GM12864 (cell line): ENCODE measurements around the gene FBH1.

ENCODE experiments used
- DNase-seq: peaks from one replicate; pipeline ENCODE4 v3.0.0-alpha.2; 2011; ENCODE audit warnings: low read depth
- H3K4me3 ChIP-seq: 2 replicates; pipeline ENCODE4 v1.5.1; 2011; ENCODE audit warnings: mild to moderate bottlenecking, low read depth, low read length, control low read depth
- TF ChIP-seq, protein P1 (sequence below): IDR thresholded peaks from 2 replicates; pipeline ENCODE4 v1.5.1; 2011; ENCODE audit warnings: low read depth, mild to moderate bottlenecking, moderate library complexity, low read length, control low read depth, inconsistent platforms; ENCODE audit errors: missing control alignments

FBH1 gene

DNA sequence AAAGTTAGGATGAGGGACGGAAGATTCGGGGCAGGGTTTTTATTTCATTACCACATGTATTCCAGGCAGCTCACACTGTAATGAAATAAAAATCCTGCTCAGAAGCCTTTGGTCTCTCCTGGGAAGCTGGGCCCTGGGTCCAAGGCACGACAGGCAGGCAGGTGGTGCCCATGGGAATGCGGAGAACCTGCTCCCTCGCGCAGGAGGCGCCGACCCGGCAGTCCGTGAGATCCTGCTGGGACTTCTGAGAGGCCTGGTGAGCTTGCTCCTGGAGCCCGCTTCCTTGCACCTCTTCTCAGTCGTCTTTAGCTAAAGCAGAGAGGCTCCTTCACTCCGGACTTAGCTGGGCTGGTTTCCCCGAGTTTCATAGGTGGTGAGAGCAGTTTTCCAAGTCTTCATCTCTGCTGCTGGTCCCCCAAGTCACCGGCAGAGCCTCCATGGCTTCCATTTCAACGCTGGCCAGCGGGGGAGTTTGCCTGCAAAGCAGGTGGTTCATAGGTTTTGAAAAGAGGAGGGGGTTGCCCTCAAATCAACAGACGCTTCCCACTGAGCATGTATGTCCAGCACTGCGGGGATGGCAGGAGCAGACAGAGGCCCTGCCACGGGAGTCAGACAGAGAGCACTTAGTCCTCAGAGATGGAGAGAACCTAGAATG lies 62.8 kb downstream of the FBH1 start:
- H3K4me3 ChIP-seq, result no peak overlapping the region
- no peak for DNase-seq
- TF ChIP-seq, protein P1, sequence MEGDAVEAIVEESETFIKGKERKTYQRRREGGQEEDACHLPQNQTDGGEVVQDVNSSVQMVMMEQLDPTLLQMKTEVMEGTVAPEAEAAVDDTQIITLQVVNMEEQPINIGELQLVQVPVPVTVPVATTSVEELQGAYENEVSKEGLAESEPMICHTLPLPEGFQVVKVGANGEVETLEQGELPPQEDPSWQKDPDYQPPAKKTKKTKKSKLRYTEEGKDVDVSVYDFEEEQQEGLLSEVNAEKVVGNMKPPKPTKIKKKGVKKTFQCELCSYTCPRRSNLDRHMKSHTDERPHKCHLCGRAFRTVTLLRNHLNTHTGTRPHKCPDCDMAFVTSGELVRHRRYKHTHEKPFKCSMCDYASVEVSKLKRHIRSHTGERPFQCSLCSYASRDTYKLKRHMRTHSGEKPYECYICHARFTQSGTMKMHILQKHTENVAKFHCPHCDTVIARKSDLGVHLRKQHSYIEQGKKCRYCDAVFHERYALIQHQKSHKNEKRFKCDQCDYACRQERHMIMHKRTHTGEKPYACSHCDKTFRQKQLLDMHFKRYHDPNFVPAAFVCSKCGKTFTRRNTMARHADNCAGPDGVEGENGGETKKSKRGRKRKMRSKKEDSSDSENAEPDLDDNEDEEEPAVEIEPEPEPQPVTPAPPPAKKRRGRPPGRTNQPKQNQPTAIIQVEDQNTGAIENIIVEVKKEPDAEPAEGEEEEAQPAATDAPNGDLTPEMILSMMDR, result no peak

DNA sequence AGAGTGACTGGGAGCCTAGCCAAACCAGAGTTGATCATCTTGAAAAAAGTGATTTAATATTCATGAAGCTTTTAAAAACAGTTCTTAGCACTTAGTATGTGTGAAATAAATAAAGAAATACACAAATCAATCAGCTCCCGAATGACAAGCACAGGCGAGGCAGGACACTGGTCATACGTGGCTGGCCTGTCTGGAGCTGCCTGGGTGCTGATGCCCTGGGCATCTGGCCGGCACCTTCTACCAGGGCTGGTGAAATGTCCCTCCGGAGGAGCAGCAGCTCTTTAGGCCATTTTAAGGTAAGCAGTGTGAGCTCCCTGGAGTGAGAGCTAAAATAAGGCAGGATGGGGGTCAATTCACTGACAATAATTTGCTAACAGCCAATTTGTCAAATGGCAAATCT lies 63.6 kb downstream of the FBH1 start:
- TF ChIP-seq, protein P1, result no peak
- no peak for DNase-seq

DNA sequence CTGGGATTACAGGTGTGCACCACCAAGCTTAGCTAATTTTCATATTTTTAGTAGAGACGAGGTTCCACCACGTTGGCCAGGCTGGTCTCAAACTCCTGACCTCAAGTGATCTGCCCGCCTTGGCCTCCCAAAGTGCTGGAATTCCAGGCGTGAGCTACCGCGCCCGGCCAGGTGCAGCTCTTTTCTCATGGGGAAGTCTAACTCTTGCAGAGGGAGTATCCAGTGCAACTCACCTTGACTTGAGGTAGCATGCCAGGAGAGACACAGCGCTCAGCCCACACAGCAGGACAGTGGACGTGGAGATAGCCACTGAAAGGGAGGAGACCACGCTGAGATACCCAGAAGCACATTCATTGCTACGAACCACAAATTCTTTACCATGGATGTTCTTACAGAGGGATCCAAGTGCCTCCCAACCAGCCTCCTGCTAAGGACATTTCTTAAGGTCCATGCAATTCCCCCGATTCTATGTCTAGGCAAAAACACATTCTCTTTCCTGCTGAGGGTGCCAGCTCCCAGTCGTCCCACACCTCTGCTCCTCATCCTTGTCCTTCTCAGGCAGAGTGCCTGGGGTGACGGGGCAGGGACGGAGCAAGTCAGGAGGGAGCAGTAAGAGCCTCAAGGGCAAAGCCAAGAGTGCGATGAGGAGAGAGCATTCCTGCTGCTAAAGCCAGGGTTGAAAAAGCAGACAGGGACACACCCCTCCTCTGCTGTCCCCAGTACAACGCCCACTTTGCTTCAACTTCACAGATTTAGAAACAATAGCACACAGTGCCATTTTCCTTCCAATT lies 66.3 kb downstream of the FBH1 start:
- H3K4me3 ChIP-seq, result no peak overlapping the region
- TF ChIP-seq, protein P1, result no peak
- DNase-seq, result no peak

More for the DNA sequence above, 63.6 kb downstream of the FBH1 start:
- no peak overlapping the region for H3K4me3 ChIP-seq

DNA sequence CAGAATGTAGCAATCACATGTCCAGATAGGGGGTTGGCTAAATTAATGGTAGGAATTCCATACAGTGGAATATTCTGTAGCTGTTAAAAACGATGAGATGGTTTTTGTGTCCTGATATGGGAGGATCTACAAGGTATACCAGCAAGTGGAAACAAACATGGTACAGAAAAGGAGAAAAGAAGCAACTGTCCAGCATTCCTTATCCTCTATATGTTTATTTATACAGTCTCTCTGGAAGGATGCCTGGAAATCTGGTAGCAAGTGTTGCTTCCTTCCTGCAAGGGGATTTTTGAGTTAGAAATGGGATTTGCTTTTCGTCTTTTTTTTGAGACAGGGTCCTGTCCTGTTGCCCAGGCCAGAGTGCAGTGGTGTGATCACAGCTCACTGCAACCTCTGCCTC lies 68.0 kb downstream of the FBH1 start:
- no peak overlapping the region for H3K4me3 ChIP-seq
- DNase-seq, result no peak
- TF ChIP-seq, protein P1, result no peak

DNA sequence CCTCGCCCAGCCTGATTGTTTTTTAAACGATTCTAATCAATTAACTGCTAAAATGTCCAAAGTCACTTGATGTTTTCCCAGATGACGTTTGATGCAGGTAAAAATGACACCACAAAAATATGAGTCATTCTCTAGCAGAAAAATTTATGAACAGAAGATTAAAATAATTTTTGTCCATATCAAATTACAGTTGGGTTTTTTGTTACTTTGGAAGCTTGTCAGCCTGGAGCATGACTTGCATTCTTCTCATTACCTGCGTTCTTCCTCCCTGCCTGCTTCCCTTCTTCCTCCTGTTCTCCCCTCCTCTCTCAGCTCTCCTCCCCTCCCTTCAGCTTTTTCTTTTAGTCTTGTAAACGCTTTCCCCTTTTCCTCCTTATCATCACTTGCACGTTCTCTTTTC lies 68.6 kb downstream of the FBH1 start:
- DNase-seq, result no peak
- TF ChIP-seq, protein P1, result no peak
- no peak overlapping the region for H3K4me3 ChIP-seq

DNA sequence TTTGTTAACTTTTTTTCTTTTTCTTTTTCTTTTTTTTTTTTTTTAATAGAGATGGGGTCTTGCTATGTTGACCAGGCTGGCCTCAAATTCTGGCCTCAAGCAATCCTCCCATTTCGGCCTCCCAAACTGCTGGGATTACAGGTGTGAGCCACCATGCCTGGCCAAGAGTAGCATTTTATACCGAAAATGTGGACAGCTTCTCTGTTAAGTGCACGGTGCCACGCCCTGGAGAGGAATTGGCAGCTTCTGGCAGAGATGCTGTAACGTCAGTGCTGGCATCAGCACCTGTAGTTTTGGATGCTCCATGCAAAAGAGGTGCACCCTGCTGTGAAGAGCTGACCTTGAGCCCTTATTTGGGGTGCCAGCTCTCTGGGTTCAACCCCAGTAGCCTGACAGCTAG lies 69.1 kb downstream of the FBH1 start:
- no peak overlapping the region for H3K4me3 ChIP-seq
- TF ChIP-seq, protein P1, result no peak
- no peak for DNase-seq

DNA sequence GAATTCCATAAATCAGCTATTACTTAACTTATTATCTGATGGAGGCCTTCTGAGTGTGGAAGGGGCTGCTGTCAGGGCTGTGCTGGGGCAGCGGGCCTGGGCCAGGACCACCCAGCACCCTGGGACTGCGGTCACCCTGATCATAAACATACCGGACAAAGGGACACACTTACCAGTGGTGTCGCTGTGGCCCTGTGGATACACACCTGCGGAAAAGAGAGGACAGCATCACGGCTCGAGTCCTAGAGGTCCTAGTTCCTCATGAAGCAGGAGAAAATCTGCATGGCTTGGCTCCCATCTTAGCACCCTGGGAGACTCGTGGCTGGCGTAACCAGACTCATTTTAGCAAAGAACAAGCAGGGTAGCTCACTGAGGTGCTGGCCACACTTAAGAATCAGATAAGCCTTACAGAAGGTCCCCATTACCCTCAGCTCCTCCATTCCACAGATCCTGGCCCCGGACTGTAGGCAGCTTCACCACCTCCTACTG lies 69.6 kb downstream of the FBH1 start:
- TF ChIP-seq, protein P1, result no peak
- H3K4me3 ChIP-seq, result no peak overlapping the region
- no peak for DNase-seq
